ENCODE measurements around the gene GEMIN4. TPM values are rescaled to one million over a fixed set of nuclear protein-coding genes. Genes with fewer than 3 reads are reported as not detected.

The GEMIN4 gene
- total RNA-seq = 14.8 TPM
- polyA plus RNA-seq (ENCODE audit: insufficient read depth, low read depth, low replicate concordance) = 4.6 TPM
- long read RNA-seq, donor 1, full-length matches to known transcripts = 17 of 17 reads
- long read RNA-seq, donor 1, partial matches to known transcripts = 0 of 17 reads
- long read RNA-seq, donor 1, other reads (novel, unspliced or antisense) = 0 of 17 reads
- long read RNA-seq, donor 2, full-length matches to known transcripts = 8 of 8 reads
- long read RNA-seq, donor 2, partial matches to known transcripts = 0 of 8 reads
- long read RNA-seq, donor 2, other reads (novel, unspliced or antisense) = 0 of 8 reads
- long read RNA-seq, donor 3, full-length matches to known transcripts = 16 of 16 reads
- long read RNA-seq, donor 3, partial matches to known transcripts = 0 of 16 reads
- long read RNA-seq, donor 3, other reads (novel, unspliced or antisense) = 0 of 16 reads
- long read RNA-seq, donor 4, full-length matches to known transcripts = 8 of 8 reads
- long read RNA-seq, donor 4, partial matches to known transcripts = 0 of 8 reads
- long read RNA-seq, donor 4, other reads (novel, unspliced or antisense) = 0 of 8 reads
- long read RNA-seq, donor 5 = 0 reads
- long read RNA-seq, donor 6, full-length matches to known transcripts = 1 of 1 reads
- long read RNA-seq, donor 6, partial matches to known transcripts = 0 of 1 reads
- long read RNA-seq, donor 6, other reads (novel, unspliced or antisense) = 0 of 1 reads
- long read RNA-seq, donor 7, full-length matches to known transcripts = 15 of 16 reads
- long read RNA-seq, donor 7, partial matches to known transcripts = 0 of 16 reads
- long read RNA-seq, donor 7, other reads (novel, unspliced or antisense) = 1 of 16 reads
- long read RNA-seq, donor 8, full-length matches to known transcripts = 12 of 12 reads
- long read RNA-seq, donor 8, partial matches to known transcripts = 0 of 12 reads
- long read RNA-seq, donor 8, other reads (novel, unspliced or antisense) = 0 of 12 reads
- long read RNA-seq, donor 9, full-length matches to known transcripts = 13 of 13 reads
- long read RNA-seq, donor 9, partial matches to known transcripts = 0 of 13 reads
- long read RNA-seq, donor 9, other reads (novel, unspliced or antisense) = 0 of 13 reads
- long read RNA-seq, donor 10, full-length matches to known transcripts = 18 of 18 reads
- long read RNA-seq, donor 10, partial matches to known transcripts = 0 of 18 reads
- long read RNA-seq, donor 10, other reads (novel, unspliced or antisense) = 0 of 18 reads

DNA sequence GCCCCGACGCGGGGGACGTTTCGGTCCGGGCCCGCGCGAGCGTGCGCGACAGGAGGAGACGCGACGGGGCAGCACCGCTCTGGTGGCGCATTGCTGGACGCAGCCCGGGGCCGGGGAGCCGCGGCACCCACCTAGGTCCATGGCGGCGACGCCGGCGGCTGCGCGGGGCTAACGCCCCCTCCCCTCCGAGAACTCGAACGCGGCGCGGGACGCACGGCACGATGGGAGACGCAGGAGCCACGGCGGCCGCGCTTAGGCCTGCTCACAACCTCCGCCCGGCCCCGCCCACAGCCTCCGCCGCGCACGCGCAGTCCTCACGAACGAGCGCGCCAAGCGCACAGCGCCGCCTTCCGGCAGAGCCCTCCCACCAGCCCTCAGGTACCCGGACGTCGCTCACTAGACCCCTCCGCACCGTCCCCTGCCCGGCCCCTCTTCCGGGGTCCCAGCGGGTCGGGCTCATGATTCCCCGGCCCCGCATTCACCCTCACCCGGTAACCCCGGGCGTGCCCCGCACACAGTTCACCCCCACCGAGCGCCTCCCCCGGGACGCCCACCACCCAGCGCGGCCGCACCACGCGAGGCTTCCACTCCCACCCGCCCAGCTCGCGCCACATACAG is at the start of gene GEMIN4:
GEMIN4 (minus strand) TSS at position 263 of the 618 bp plus-strand sequence; CDS start at position 141, 122 bp downstream.
- DNase-seq = peak; percentile 96 to 97 (median 97)
- Histone ChIP-seq H3K9ac (ENCODE audit: low read length in 3 of 3) (peak within 1 kb of the TSS; percentile 50 to 93 (median 75)), H3K9me3 (ENCODE audit: control insufficient read depth in 2 of 3, insufficient read depth in 1 of 3, low read length in 3 of 3) (no peaks in the 10 kb centered on the region), H3K27me3 (ENCODE audit: control insufficient read depth, insufficient read depth, low read length) (no peaks in the 10 kb centered on the region), H3K4me1 (ENCODE audit: control insufficient read depth in 2 of 3, insufficient read depth in 2 of 3, low read depth in 1 of 3, low read length in 3 of 3) (peaks cover 0 to 15% (median 4%) of the 10 kb centered on the region in 3 donors), H3K4me3 (ENCODE audit: low read length in 3 of 3) (peak within 1 kb of the TSS; percentile 75 to 84 (median 80)), H3K36me3 (ENCODE audit: control insufficient read depth in 2 of 3, insufficient read depth in 3 of 3, low read length in 3 of 3) (peaks cover 0 to 13% (median 5%) of the 10 kb centered on the region in 3 donors), H3K27ac (ENCODE audit: low read depth in 2 of 2, low read length in 2 of 2) (peak within 1 kb of the TSS; percentile 7 to 43)
- FAIRE-seq = no peak
- TF ChIP-seq, protein P1, sequence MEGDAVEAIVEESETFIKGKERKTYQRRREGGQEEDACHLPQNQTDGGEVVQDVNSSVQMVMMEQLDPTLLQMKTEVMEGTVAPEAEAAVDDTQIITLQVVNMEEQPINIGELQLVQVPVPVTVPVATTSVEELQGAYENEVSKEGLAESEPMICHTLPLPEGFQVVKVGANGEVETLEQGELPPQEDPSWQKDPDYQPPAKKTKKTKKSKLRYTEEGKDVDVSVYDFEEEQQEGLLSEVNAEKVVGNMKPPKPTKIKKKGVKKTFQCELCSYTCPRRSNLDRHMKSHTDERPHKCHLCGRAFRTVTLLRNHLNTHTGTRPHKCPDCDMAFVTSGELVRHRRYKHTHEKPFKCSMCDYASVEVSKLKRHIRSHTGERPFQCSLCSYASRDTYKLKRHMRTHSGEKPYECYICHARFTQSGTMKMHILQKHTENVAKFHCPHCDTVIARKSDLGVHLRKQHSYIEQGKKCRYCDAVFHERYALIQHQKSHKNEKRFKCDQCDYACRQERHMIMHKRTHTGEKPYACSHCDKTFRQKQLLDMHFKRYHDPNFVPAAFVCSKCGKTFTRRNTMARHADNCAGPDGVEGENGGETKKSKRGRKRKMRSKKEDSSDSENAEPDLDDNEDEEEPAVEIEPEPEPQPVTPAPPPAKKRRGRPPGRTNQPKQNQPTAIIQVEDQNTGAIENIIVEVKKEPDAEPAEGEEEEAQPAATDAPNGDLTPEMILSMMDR (IDR thresholded peaks at IDR 0.05; ENCODE audit: borderline replicate concordance, extremely low read depth, insufficient read depth) = peak; percentile 91
- intact Hi-C loops (cut with DNase I) = no loop called here

DNA sequence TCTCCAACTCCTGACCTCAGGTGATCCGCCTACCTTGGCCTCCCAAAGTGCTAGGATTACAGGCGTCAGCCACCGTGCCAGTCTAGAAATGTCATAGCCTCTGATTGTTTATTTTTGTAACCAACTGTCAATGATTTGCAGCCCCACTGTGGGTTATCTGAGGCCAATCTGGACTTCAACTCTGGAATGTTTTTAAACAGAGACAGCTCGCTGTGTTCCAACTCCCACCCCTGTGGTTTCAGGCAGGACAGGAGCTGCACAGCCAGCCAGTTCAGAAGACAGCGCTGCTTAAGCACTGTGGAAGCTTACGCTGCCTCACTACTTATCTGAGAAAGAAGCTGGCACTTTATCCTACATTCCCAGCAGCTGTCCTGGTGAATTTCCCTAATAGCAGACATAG is 49.6 kb upstream of the GEMIN4 start:
- H3K27ac ChIP-seq (ENCODE audit: low read depth in 2 of 2, low read length in 2 of 2) = no peak overlapping the region

More for the DNA sequence above, 49.6 kb upstream of the GEMIN4 start:
- no peak overlapping the region for H3K9ac ChIP-seq (ENCODE audit: low read length in 3 of 3)
- H3K27me3 ChIP-seq (ENCODE audit: control insufficient read depth, insufficient read depth, low read length) = no peaks in the 10 kb centered on the region
- H3K4me1 ChIP-seq (ENCODE audit: control insufficient read depth in 2 of 3, insufficient read depth in 2 of 3, low read depth in 1 of 3, low read length in 3 of 3) = no peaks in the 10 kb centered on the region
- no peak for FAIRE-seq
- H3K4me3 ChIP-seq (ENCODE audit: low read length in 3 of 3) = no peak overlapping the region
- intact Hi-C loops (cut with DNase I) = no loop called here
- DNase-seq = no peak
- no peaks in the 10 kb centered on the region for H3K36me3 ChIP-seq (ENCODE audit: control insufficient read depth in 2 of 3, insufficient read depth in 3 of 3, low read length in 3 of 3)
- H3K9me3 ChIP-seq (ENCODE audit: control insufficient read depth in 2 of 3, insufficient read depth in 1 of 3, low read length in 3 of 3) = no peaks in the 10 kb centered on the region
- TF ChIP-seq, protein P1 (IDR thresholded peaks at IDR 0.05; ENCODE audit: borderline replicate concordance, extremely low read depth, insufficient read depth) = no peak

Data from kidney (tissue), 22 donors.